ENCODE measurements around the gene TRMT1. TPM values are rescaled to one million over a fixed set of nuclear protein-coding genes. Genes with fewer than 3 reads are reported as not detected.
A peak's percentile ranks its signal among the peaks of the same experiment; 100 is the strongest.

TRMT1 gene
- total and polyA plus RNA-seq, 2 experiments from 2014 or later = 88.6 to 90.1 TPM

GRCh38 chr19:13060233-13060963, 56.1 kb downstream of the TRMT1 start:
- Histone ChIP-seq H3K4me3 (peak overlapping the region; percentile 80), H3K4me1 (ENCODE audit: insufficient read depth) (peaks cover 55% of the 10 kb centered on the region), H2AFZ (peak overlapping the region; percentile 72), H4K20me1 (replicated peaks; ENCODE audit: insufficient read depth) (0 out of 2 replicates have a peak, but pooled peaks cover 4% of the 10 kb centered on the region), H3F3A (replicated peaks; ENCODE audit: low read depth) (peaks cover 7% of the 10 kb centered on the region; the same call in 1 of the 2 replicates), H3K79me2 (replicated peaks; ENCODE audit: insufficient read depth) (no peaks in the 10 kb centered on the region), H3K9me2 (ENCODE audit: insufficient read depth) (no peaks in the 10 kb centered on the region), H3K27me3 (ENCODE audit: insufficient read depth) (peaks cover 96% of the 10 kb centered on the region), H3K36me3 (ENCODE audit: insufficient read depth) (no peaks in the 10 kb centered on the region), H3K4me2 (peak overlapping the region; percentile 99), H3K27ac (ENCODE audit: low read depth) (no peak overlapping the region)
- H3K9me3 Mint-ChIP-seq = peaks cover 6% of the 10 kb centered on the region; the same call in 2 of the 3 replicates
- DNase-seq (ENCODE audit: low spot score) = no peak
- H3K27me3 Mint-ChIP-seq (ENCODE audit: insufficient read depth, low read depth, poor library complexity) = peaks cover 87% of the 10 kb centered on the region
- peak overlapping the region; percentile 51 for H3K4me3 Mint-ChIP-seq
- ATAC-seq = peak; percentile 18
- H3K4me1 Mint-ChIP-seq = peaks cover 27% of the 10 kb centered on the region
- TF ChIP-seq ZNF114 (CRISPR knock-in tag; IDR thresholded peaks at IDR 0.05) (no peak), ZNF462 (CRISPR knock-in tag; IDR thresholded peaks at IDR 0.05) (no peak), CTCF (conservative IDR thresholded peaks at IDR 0.05; ENCODE audit: low read depth in 2 of 2) (no peak), ETS1 (IDR thresholded peaks at IDR 0.05) (no peak), EZH2 (IDR thresholded peaks at IDR 0.05; ENCODE audit: low read depth, unreplicated experiment) (no peak), NANOG (IDR thresholded peaks at IDR 0.05; ENCODE audit: borderline replicate concordance) (no peak), STAT1 (IDR thresholded peaks at IDR 0.05; ENCODE audit: unreplicated experiment) (no peak)
- no peaks in the 10 kb centered on the region; the same call in 2 of the 3 replicates for H3K36me3 Mint-ChIP-seq (ENCODE audit: low read depth)
- H3K27ac Mint-ChIP-seq = no peak overlapping the region

Data from GM23338 (cell line).